GM12872 (cell line): ENCODE results near the gene PRKCQ.

Experiments
- TF ChIP-seq, protein P1 (sequence below): IDR thresholded peaks from 3 replicates; pipeline ENCODE4 v1.5.1; 2011; ENCODE audit warnings: low read depth, mild to moderate bottlenecking, low read length, moderate library complexity; ENCODE audit not compliant: insufficient read depth

Gene PRKCQ

DNA sequence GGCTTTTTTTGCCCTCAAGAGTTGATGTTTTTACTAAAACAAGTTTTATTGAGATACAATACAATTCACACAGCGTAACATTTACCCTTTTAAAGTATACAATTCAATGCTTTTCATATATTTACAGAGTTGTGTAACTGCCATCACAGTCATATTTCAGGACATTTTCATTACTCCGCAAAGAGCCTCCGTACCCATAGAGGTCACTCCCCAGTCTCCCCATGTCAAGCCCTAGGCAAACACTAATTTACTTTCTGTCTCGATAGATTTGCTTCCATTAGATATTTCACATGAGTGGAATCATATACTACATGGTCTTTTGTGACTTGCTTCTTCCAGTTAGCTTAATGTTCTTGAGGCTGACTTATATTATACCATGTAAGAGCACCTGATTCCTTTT lies 183.8 kb downstream of the PRKCQ start:
- TF ChIP-seq, protein P1, sequence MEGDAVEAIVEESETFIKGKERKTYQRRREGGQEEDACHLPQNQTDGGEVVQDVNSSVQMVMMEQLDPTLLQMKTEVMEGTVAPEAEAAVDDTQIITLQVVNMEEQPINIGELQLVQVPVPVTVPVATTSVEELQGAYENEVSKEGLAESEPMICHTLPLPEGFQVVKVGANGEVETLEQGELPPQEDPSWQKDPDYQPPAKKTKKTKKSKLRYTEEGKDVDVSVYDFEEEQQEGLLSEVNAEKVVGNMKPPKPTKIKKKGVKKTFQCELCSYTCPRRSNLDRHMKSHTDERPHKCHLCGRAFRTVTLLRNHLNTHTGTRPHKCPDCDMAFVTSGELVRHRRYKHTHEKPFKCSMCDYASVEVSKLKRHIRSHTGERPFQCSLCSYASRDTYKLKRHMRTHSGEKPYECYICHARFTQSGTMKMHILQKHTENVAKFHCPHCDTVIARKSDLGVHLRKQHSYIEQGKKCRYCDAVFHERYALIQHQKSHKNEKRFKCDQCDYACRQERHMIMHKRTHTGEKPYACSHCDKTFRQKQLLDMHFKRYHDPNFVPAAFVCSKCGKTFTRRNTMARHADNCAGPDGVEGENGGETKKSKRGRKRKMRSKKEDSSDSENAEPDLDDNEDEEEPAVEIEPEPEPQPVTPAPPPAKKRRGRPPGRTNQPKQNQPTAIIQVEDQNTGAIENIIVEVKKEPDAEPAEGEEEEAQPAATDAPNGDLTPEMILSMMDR: no peak

DNA sequence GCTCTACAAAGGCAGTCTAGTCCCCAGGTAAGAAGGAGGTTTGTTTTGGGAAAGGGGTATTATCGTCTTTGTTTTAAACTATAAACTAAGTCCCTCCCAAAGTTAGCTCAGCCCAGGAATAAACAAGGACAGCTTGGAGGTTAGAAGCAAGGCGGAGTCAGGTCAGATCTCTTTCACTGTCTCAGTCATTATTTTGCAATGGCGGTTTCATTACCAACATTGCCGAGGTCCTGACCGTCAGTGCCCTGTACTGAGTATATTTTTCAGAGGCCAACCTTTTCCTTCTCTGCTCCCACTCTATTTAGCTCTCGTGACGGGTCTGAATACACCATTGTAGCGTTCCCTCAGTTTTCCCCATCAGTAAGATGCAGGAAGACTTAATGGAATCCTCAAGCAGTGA lies 184.5 kb downstream of the PRKCQ start:
- TF ChIP-seq, protein P1: no peak

DNA sequence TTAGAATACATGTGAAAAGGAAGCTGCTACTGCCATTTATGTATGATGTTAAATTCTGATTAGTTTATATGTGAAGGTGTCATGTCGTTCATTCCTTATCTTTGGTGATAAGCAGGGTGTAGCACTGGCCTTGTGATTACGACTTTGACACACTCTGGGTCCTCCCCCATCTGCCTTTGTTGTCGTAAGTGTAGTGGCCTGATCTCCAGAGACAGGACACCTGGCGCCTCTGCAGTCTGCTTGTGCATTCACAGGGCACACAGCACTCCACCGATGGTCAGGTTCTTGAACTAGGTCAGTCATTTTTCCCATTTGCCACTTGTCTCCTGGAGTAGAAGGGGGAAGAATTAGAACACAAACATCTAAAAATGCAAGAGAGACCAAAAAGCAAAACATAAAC lies 186.0 kb downstream of the PRKCQ start:
- TF ChIP-seq, protein P1: no peak

- TF ChIP-seq, protein P1: no peak
These were observed 186.9 kb downstream of the PRKCQ start for GRCh38 chr10:6393168-6393567.

- TF ChIP-seq, protein P1: no peak
These were observed 189.7 kb downstream of the PRKCQ start for GRCh38 chr10:6390213-6390845.

DNA sequence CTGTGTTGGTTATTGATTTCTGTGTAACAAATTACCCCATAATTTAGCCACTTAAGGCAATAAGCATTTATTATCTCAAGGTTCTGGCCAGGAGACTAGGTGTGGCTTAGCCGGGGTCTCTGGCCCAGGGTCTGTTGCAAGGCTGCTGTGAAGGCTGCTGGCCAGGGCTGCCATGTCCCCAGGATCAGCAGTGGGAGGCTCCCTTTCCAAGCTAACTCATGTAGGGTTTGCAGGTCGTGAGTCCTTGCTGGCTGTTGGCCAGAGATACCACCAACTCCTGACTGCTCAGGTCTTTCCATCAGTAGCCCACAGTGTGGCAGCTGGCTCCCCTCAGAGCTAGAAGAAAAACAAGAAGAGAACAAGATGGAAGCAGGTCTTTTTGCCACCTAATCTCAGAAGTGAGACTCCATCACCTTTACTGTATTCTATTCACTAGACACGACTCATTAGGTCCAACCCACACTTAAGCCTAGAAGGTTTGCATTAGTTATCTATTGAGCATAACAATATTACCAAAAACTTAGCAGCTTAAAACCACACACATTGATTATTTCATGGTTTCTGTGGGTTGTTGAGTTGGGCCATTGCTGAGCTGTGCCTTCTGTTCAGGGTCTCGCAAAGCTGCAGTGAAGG lies 191.7 kb downstream of the PRKCQ start:
- TF ChIP-seq, protein P1: no peak

DNA sequence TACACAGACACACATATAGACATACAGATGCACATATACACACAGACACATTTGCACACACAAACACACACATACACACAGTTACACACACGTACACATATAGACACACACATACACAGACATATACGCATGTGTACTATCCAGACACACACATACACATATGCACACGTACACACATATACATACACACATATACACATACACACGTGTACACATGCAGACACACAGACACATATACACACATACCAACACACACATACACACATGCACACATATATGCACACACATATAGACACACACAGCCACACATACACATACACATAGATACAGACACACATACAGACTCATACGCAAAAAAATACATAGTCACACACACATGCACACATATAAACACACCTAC lies 193.1 kb downstream of the PRKCQ start:
- TF ChIP-seq, protein P1: no peak
